ENCODE data around the gene CCDC88C.

DNA sequence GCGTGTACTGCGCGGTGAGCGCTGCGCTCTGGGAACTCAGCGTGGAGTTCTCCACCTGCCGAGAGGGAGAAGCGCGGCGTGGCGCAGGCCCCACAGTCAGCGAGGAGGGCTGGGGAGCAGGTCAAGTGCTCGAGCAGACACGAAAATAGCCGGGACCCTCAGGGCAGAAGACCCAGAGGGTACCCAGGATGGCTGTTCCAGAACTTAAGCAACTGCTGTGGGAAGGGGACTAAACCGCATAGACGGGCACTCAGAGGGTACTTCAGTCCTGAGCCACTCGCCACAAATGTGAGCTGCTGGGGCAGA is 113.7 kb downstream of the CCDC88C start:
- TF ChIP-seq, protein P1, sequence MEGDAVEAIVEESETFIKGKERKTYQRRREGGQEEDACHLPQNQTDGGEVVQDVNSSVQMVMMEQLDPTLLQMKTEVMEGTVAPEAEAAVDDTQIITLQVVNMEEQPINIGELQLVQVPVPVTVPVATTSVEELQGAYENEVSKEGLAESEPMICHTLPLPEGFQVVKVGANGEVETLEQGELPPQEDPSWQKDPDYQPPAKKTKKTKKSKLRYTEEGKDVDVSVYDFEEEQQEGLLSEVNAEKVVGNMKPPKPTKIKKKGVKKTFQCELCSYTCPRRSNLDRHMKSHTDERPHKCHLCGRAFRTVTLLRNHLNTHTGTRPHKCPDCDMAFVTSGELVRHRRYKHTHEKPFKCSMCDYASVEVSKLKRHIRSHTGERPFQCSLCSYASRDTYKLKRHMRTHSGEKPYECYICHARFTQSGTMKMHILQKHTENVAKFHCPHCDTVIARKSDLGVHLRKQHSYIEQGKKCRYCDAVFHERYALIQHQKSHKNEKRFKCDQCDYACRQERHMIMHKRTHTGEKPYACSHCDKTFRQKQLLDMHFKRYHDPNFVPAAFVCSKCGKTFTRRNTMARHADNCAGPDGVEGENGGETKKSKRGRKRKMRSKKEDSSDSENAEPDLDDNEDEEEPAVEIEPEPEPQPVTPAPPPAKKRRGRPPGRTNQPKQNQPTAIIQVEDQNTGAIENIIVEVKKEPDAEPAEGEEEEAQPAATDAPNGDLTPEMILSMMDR (IDR thresholded peaks at IDR 0.05), result no peak
- no peak for TF ChIP-seq POLR2A (IDR thresholded peaks at IDR 0.05)
